H9 (cell line): ENCODE measurements around the gene TENM4. TPM values are rescaled to one million over a fixed set of nuclear protein-coding genes. Genes with fewer than 3 reads are reported as not detected.

Experiments used
- DNase-seq: peaks from one replicate; pipeline ENCODE4 v3.0.0-alpha.2; 2017
- H2AFZ ChIP-seq: one replicate; pipeline ENCODE4 v1.6.1; 2013; ENCODE audit warnings: mild to moderate bottlenecking, low read length, control low read depth, moderate library complexity
- H2AK5ac ChIP-seq: 2 replicates; pipeline ENCODE4 v1.6.1; 2013; ENCODE audit warnings: low read length, control low read depth, mixed read lengths; ENCODE audit not compliant: insufficient read length
- H2BK120ac ChIP-seq: one replicate; pipeline ENCODE4 v1.6.1; 2013; ENCODE audit warnings: low read depth, mild to moderate bottlenecking, low read length, control low read depth, inconsistent platforms; ENCODE audit not compliant: poor library complexity, severe bottlenecking
- H2BK12ac ChIP-seq: 2 replicates; pipeline ENCODE4 v1.6.1; 2013; ENCODE audit warnings: low read length, control low read depth, mixed read lengths, low read depth; ENCODE audit not compliant: insufficient read length
- H2BK15ac ChIP-seq: 2 replicates; pipeline ENCODE4 v1.6.1; 2013; ENCODE audit warnings: low read depth, low read length, control low read depth
- H2BK20ac ChIP-seq: one replicate; pipeline ENCODE4 v1.6.1; 2013; ENCODE audit warnings: low read depth, mild to moderate bottlenecking, low read length, control low read depth, inconsistent platforms; ENCODE audit not compliant: poor library complexity, severe bottlenecking
- H2BK5ac ChIP-seq: 2 replicates; pipeline ENCODE4 v1.6.1; 2013; ENCODE audit warnings: low read length, control low read depth, mixed read lengths; ENCODE audit not compliant: insufficient read length
- H3K14ac ChIP-seq: 2 replicates; pipeline ENCODE4 v1.6.1; 2013; ENCODE audit warnings: low read length, control low read depth; ENCODE audit not compliant: insufficient read depth
- H3K18ac ChIP-seq: 2 replicates; pipeline ENCODE4 v1.6.1; 2013; ENCODE audit warnings: low read depth, mild to moderate bottlenecking, mixed read lengths, low read length, control low read depth; ENCODE audit not compliant: insufficient read length
- H3K23ac ChIP-seq: 2 replicates; pipeline ENCODE4 v1.6.1; 2013; ENCODE audit warnings: low read length, control low read depth, mixed read lengths, low read depth; ENCODE audit not compliant: insufficient read length
- H3K23me2 ChIP-seq: 2 replicates; pipeline ENCODE4 v1.6.1; 2013; ENCODE audit warnings: low read depth, mild to moderate bottlenecking, mixed read lengths, low read length, control low read depth; ENCODE audit not compliant: insufficient read length, poor library complexity, severe bottlenecking
- H3K27ac ChIP-seq: 2 replicates; pipeline ENCODE4 v1.5.1; 2013; ENCODE audit warnings: low read length, control low read depth, mixed read lengths, low read depth; ENCODE audit not compliant: insufficient read length
- H3K27me3 ChIP-seq: 2 replicates; pipeline ENCODE4 v1.6.1; 2013; ENCODE audit warnings: low read length, control low read depth, inconsistent platforms; ENCODE audit not compliant: insufficient read depth
- H3K4ac ChIP-seq: 2 replicates; pipeline ENCODE4 v1.6.1; 2013; ENCODE audit warnings: low read depth, mild to moderate bottlenecking, control low read depth, inconsistent platforms, low read length, moderate library complexity
- H3K4me1 ChIP-seq: 2 replicates; pipeline ENCODE4 v1.6.1; 2013; ENCODE audit warnings: low read length, control low read depth, inconsistent platforms; ENCODE audit not compliant: insufficient read depth
- H3K4me2 ChIP-seq: 2 replicates; pipeline ENCODE4 v1.6.1; 2013; ENCODE audit warnings: low read length, control low read depth, mixed read lengths; ENCODE audit not compliant: insufficient read length, insufficient read depth
- H3K56ac ChIP-seq: 2 replicates; pipeline ENCODE4 v1.6.1; 2013; ENCODE audit warnings: low read depth, mild to moderate bottlenecking, mixed read lengths, low read length, control low read depth; ENCODE audit not compliant: insufficient read length
- H3K79me1 ChIP-seq: 2 replicates; pipeline ENCODE4 v1.6.1; 2013; ENCODE audit warnings: low read depth, mild to moderate bottlenecking, moderate library complexity, low read length, control low read depth, inconsistent platforms; ENCODE audit not compliant: insufficient read depth, poor library complexity, severe bottlenecking
- H3K79me2 ChIP-seq: 2 replicates; pipeline ENCODE4 v1.6.1; 2013; ENCODE audit warnings: low read length, control low read depth, inconsistent platforms; ENCODE audit not compliant: insufficient read depth
- H3K9ac ChIP-seq: 2 replicates; pipeline ENCODE4 v1.6.1; 2013; ENCODE audit warnings: low read length, control low read depth, mixed read lengths; ENCODE audit not compliant: insufficient read length; ENCODE audit errors: extremely low read depth
- H3K9me3 ChIP-seq: one replicate; pipeline ENCODE4 v1.6.1; 2013; ENCODE audit warnings: low read depth, low read length, inconsistent platforms; ENCODE audit not compliant: control insufficient read depth
- H3T11ph ChIP-seq: one replicate; pipeline ENCODE4 v1.6.1; 2013; ENCODE audit warnings: mild to moderate bottlenecking, low read length, control low read depth, inconsistent platforms
- H4K20me1 ChIP-seq: one replicate; pipeline ENCODE4 v1.6.1; 2013; ENCODE audit not compliant: control insufficient read depth, insufficient read length, insufficient read depth
- H4K5ac ChIP-seq: 2 replicates; pipeline ENCODE4 v1.6.1; 2013; ENCODE audit warnings: low read depth, mild to moderate bottlenecking, mixed read lengths, low read length, control low read depth; ENCODE audit not compliant: insufficient read length
- H4K8ac ChIP-seq: replicated peaks from 2 replicates; pipeline ENCODE4 v1.6.1; 2013; ENCODE audit warnings: low read length, control low read depth, mixed read lengths, low read depth; ENCODE audit not compliant: insufficient read length
- H4K91ac ChIP-seq: 2 replicates; pipeline ENCODE4 v1.6.1; 2013; ENCODE audit warnings: low read depth, mild to moderate bottlenecking, moderate library complexity, mixed read lengths, low read length, control low read depth; ENCODE audit not compliant: insufficient read length
- H3K27ac Mint-ChIP-seq, 3 experiments: 2 replicates in 2 of 3; 3 replicates in 1 of 3; pipeline ENCODE4 v1.8.0; 2020 to 2021; ENCODE audit warnings: mixed read lengths in 3 of 3, mild to moderate bottlenecking in 1 of 3, moderate library complexity in 1 of 3
- H3K27me3 Mint-ChIP-seq: 2 replicates; pipeline ENCODE4 v1.8.0; 2021; ENCODE audit warnings: low read depth, mild to moderate bottlenecking, moderate library complexity, mixed read lengths
- H3K36me3 Mint-ChIP-seq, 3 experiments: 2 replicates in 2 of 3; 3 replicates in 1 of 3; pipeline ENCODE4 v1.8.0; 2020 to 2021; ENCODE audit warnings: low read depth in 3 of 3, mixed read lengths in 3 of 3; ENCODE audit not compliant: insufficient read depth in 1 of 3
- H3K4me1 Mint-ChIP-seq, 2 experiments: 2 replicates each; pipeline ENCODE4 v1.8.0; 2020; ENCODE audit warnings: mixed read lengths in 2 of 2
- H3K4me3 Mint-ChIP-seq, 2 experiments: 2 replicates in 1 of 2; 3 replicates in 1 of 2; pipeline ENCODE4 v1.8.0; 2020 to 2021; ENCODE audit warnings: mild to moderate bottlenecking in 2 of 2, mixed read lengths in 2 of 2, moderate library complexity in 1 of 2
- H3K9me3 Mint-ChIP-seq, 2 experiments: 2 replicates in 1 of 2; 3 replicates in 1 of 2; pipeline ENCODE4 v1.8.0; 2020; ENCODE audit warnings: mild to moderate bottlenecking in 2 of 2, mixed read lengths in 2 of 2, moderate library complexity in 1 of 2
- CTCF ChIP-seq: fragments of 200-600 bp; sonication (generic); conservative IDR thresholded peaks from 3 replicates; pipeline ENCODE4 v1.8.0; 2021; ENCODE audit warnings: antibody characterized with exemption, mild to moderate bottlenecking
- WGBS: extraction: QIAGEN DNeasy Blood & Tissue Kit; methylation state at CpG from one replicate; pipeline ENCODE4 v1.1.7; 2013; ENCODE audit warnings: missing lambda C conversion rate, low lambda C conversion rate, mixed read lengths; ENCODE audit not compliant: insufficient read length; ENCODE audit errors: extremely low coverage; 5-methylcytosine and 5-hydroxymethylcytosine counted together
- total RNA-seq: library from RNA; stranded (reverse); gene quantifications from 2 replicates; pipeline ENCODE4 v1.2.1, GENCODE V29; 2021

Gene TENM4
- total RNA-seq, 1 experiment from 2014 or later: 4.6 TPM

GRCh38 chr11:79393362-79394043 is 47.3 kb downstream of the TENM4 start:
- peak overlapping the region in 1 of 2 experiments; percentile 21; a peak in 3 of 5 replicates for H3K4me3 Mint-ChIP-seq
- TF ChIP-seq CTCF: peak; percentile 42; the same call in 2 of the 3 replicates
- Histone ChIP-seq H3K27me3 (no peaks in the 10 kb centered on the region), H3T11ph (no peak overlapping the region), H3K79me2 (no peaks in the 10 kb centered on the region), H2AK5ac (no peak overlapping the region), H3K27ac (no peak overlapping the region), H2BK120ac (no peak overlapping the region), H3K18ac (no peak overlapping the region), H2BK12ac (no peak overlapping the region), H3K4ac (no peak overlapping the region), H3K79me1 (no peaks in the 10 kb centered on the region), H4K91ac (no peak overlapping the region), H4K5ac (no peak overlapping the region), H3K56ac (no peak overlapping the region), H2BK20ac (no peak overlapping the region), H3K9ac (no peak overlapping the region), H3K9me3 (no peaks in the 10 kb centered on the region), H3K23me2 (no peaks in the 10 kb centered on the region), H3K14ac (no peak overlapping the region), H3K4me2 (peak overlapping the region; percentile 6), H2BK15ac (no peak overlapping the region), H2AFZ (no peak overlapping the region), H3K4me1 (peaks cover 13% of the 10 kb centered on the region), H4K8ac (no peak overlapping the region), H2BK5ac (no peak overlapping the region), H4K20me1 (no peaks in the 10 kb centered on the region), H3K23ac (no peak overlapping the region)
- peak overlapping the region in 1 of 3 experiments; percentile 9; a peak in 2 of 7 replicates for H3K27ac Mint-ChIP-seq
- no peaks in the 10 kb centered on the region for H3K9me3 Mint-ChIP-seq
- H3K4me1 Mint-ChIP-seq: peaks cover 27 to 31% of the 10 kb centered on the region in 2 experiments
- H3K27me3 Mint-ChIP-seq: peaks cover 3% of the 10 kb centered on the region; the same call in 1 of the 2 replicates
- no peaks in the 10 kb centered on the region; a peak in 1 of 7 replicates for H3K36me3 Mint-ChIP-seq
- no CpG with 5 or more reads among the region's 9 CpGs for WGBS
- DNase-seq: peak; percentile 74
